HG02588 (cell line): Measurements from ENCODE around the gene KCNG2.

Experiments used
- ATAC-seq: cut with Tn5 transposase; IDR thresholded peaks from one replicate; pipeline ENCODE4 v1.9.1; 2021; ENCODE audit warnings: mild to moderate bottlenecking, moderate library complexity; ENCODE audit not compliant: unreplicated experiment

Gene KCNG2

DNA sequence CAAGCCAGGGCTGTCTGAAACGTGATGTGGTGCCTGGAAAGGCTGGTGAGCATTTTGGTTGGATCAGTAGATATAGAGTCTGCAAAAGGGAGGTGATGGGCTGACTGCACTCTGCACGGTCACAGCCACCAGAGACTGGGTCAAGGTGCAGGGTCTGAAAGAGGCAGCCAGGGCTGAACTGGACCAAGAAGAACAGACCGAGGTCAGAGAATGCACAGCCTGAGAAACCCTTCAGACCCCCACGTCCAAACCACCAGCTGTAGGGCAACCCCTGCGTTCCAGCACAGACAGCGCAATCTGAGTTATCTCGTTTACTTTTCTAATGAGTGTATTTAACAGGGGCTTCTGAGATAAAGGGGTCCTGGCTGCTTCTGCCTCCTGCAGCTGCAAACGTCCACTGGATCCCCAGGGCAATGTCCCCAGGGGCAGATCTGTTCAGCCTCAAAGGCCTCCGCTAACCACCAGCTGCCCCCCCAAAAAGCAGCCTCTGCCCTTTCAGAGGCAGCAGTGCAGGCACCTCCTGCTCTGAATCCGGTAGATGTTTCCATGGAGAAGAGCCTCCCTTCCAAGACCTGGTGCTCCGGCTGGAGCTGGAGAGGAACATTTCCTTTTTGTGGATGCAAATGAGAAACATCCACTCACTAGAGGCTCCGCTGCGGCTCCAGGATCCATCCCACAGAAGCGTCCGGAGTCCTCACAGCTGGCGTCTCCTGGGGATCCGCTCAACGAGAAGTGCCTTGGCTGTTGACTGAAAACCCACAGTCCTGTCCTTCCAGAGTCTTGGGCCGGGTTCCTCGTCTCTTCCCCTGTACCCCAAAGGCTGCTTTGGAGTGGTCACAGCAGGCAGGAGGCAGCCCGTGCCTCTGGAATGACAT lies 970 bp upstream of the KCNG2 start:
- no peak for ATAC-seq

DNA sequence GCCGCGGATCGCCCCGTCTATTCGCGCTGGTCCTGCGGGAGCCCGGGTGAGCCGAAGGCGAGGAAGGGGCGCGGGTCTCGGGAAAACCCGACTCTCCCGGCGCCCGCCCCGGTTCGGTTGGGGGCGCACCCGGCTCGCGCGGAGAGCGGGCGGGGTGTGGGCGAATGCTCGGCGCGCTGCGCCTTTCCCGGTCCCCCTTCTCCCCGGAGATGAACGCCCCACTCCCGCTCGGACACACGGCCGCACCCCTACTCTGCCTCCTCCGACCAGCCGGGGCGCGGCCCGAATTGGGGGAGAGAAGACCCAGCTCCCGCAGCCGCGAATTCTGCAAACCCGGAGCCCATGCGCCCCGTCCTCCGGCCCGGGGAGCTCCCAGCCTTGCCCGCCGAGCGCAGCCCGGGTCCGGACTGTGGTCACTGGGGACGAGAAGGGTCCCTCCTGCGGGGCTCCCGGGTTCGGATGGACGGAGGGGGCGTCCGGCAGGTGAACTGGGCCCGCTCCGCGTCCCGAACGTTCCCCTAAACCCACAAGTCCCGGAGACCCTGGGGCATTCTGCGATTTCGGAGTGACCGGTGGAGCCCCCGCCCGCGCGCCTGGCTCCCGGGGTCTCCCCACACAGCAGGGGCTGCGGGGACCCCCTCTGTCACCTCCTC lies 734 bp downstream of the KCNG2 start:
- ATAC-seq, result no peak

DNA sequence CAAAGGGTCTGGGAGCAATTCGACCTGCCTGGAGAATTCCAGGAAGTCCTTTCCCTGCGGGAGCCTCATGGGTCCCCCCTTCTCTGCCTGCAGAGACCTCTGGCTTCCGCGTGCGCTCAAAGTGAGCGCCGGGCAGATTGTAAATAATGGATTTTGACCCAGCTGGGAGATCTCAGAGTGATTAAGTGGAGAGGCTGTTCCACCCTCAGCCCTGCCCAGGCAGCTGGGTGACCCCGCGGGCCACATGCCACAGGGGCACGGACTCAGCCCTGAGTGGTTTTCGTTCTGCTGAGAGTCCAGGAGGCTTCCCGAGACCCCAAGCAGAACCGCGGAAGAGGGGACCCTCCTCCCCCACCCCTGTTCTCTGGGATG lies 1.2 kb downstream of the KCNG2 start:
- ATAC-seq, result no peak

DNA sequence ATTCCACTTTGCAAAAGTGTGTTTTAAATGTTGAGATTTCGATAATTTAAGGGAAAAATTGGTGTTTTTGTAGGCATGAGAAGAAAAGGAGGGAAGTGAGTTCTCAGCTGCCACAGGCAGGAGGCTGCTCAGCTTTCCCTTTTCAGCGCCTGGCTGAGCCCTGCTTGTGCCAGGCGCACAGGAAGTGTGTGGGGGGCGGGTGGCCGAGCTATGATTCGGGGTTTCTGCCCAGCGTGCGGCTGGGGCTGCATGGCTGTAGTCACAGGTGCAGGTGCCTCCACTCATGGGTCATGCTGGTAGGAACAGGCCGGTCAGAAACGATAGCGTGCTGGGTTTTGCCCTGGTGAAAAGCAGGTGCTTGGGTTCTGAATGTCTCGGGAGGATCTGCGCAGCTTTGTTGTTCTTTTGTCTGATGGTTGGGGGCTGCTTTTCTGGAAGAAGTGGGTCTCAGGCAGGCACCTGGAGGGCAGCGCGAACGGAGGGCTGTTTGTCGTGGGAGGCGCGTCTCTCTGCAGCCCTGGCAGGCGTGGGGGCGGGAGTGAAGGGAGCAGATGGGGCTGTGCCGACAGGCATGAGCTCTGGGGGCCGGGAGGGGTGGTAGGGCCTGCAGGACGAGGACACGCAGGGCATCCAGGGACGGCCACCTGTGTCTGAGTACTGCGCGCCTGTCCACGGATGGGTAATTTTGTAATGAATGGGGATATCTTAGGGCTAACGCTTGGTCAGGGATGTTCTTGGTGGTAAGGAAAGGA lies 2.1 kb downstream of the KCNG2 start:
- no peak for ATAC-seq

DNA sequence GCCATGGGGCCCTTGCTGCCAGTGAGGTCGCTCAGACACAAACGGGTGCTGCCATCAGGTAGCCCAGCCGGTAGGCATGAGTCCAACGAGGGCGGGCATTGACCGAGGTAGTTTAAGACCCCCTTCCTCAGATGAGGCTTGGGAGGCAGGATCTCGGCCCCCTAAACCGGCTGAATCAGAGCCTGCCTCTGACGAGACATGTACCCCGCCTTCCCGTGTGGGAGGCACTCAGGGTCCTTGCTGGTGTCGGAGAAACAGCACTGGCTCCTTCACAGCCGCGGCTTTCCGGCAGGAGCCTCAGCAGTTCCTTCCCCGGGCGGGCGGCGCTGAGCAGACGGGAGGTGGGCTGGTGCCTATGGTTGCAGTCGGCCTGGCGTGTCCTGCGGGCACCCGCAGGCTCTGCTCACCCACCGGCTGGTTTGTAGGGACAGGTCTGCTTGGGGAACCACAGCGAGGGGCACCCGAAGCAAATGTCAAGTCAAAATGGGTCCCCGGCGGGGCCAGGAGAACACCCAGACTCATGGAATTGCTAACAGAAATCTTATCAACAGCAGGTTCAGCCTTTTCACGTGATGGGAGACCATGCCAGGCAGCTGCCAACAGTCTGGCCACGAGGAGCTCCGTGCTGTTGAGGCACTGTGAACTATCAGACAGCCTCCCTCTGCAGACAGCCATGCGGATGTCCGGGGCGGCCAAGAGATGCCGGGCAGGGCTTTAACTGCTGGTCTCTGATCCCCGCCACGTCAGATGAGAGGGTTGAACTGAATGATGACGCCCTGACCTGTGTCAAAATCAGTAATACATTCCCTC lies 2.8 kb downstream of the KCNG2 start:
- ATAC-seq, result no peak

DNA sequence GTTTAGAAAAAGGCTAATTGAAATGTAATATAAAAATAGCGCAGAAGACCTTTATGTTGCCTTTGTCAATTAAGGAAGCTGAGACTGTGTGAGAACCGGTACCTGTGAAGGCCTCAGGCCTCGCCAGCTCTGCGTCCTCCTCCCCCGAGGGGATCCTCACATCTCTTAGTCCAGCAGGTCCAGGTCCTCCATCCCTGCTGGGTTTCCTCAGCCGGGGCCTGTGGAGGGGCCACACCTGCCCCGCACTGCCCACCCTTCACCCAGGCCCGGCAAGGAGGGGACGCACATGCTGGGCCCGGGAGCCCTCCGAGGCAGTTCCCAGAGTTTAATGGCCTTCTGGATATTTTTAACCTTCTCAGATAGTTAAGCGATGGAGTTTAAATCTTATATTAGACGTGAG lies 3.5 kb downstream of the KCNG2 start:
- no peak for ATAC-seq

DNA sequence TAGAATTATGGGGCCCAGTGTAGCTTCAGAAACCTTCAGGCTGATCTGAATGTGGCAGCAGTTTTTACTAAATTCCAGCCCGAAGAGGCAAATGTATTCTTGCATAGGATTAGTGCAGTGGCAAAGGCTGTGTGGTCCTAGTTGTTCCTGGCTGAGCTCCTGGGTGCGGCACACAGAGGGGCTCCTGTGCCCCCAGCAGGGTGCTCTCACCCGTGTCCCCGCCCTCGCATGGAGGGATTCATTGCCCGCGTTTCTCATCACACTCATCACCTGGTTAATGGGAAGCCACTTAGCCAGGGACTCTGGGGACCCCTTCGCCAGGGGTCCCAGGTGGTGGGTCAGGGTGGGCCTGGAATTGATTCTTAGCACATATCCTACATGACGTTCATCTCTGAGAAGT lies 3.9 kb downstream of the KCNG2 start:
- ATAC-seq, result no peak

DNA sequence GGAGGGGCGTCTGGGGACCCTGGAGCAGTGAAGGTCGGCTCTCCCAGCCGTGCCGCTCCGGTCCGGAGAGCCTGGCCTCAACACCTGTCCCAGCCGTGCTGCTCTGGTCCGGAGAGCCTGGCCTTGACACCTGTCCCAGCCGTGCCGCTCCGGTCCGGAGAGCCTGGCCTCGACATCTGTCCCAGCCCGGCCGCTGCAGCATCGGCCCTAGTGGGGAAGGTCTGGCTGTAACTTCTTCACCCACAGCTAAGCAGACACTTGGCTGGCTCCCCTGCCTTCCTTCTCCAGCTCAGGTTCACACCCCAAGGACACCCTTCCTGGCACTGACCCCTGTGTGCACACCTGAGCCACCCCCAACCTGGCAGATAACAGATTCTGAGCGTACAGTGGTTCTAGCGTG lies 4.6 kb downstream of the KCNG2 start:
- ATAC-seq, result no peak

DNA sequence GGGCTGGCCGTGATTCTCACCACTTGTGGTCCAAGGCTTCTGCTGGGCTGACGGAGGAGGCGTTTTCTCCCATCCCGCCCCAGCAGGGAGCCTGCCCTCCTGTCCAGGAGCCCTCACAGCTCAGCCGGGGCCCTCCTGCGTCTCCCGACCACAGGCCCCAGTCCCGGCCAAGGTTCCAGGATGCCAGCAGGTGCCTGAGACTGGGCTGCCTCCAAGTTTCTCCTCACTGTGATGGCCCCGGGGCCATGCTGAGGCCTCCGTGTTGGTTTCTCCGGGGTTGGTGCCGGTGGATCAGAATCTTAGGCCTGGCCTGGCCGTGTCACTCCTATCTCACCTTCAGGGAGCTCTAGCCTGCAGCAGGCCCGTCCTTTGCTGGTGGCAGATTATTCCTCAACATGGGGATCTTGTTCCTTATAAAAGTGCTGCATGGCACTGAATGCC lies 5.9 kb downstream of the KCNG2 start:
- no peak for ATAC-seq

DNA sequence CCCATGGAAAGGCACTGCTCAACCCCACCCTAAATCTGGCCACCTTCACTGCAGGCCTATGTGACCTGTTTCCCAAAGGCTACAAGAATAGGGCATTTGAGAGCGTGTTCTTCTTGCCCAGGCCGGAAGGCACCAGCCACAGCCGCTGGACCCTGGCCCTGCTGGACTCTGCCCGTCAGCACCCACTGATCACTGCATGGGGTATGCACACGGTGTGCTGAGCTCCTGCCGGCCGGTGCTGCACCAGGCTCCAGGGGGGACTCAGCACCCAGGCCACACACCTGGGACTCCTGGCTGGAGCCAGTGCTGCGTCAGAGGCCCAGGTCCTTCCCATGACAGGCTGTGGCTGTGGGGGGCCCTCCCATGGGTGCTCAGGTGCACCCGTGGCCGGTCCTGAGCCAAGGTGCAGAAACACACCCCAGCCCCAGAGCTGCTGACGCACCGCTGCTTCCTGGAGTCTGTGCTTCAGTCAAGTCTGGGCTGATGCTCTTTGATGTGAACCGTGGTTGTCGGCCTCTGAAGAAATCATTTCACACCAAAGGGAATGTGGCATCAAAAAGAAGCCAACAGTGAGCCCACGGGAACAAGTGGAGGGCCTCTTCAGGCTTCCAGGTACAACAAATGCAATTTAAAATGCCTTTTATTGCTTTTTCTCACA lies 6.5 kb downstream of the KCNG2 start:
- no peak for ATAC-seq

DNA sequence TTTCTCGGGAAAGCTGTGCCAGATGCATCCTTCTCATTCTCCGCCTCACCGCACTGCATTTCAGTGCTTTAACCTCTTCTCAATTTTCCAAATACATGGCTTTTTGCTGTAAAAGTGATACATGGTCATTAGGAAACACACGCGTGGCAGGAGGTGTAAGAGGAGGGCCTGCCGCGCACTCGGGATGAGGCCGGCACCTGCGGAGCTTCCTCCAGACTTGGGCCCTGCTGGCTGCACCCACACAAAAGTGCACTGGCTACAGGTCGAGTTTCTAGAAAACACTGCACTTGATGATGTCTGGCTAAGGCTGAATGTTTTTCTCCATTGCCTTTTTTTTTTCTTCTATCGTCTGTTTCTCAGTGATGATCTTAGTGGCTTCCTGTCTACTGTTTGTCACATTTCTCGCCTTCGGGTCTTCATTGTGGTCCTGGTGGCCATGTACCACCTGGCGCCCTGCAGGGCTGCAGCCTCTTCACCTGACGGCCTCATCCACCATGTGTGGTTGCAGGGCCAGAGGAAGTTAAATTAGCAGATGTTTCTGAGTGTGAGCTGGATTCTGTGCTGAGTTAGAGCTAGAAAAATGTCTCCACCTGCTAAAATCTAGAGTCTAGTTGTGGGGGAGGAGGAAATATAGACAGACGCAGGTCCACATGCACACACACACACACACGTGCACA lies 7.6 kb downstream of the KCNG2 start:
- ATAC-seq, result no peak

DNA sequence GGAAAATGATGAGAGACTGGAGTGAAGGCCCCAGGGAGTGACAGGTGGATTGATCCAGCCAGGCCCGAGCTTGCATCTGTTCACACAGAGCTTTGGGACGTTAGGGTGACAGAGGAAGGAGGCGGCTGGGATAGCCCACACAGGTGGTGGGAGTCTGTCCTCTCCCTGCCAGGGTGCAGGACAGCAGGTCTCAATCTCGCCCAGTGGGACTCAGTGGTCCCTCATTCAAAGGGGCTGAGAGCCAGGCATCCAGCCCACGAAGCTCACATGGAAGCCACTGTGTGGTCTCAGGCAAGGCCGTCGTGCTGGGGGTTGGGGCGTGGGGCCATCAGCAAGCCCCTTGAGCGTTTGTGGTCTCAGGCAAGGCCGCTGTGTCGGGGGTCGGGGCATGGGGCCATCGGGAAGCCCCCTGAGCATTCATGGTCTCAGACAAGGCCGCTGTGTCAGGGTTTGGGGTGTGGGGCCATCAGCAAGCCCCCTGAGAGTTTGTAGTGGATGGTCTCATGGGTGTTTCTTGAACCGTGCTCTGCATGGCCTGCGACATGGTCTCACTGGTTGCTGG lies 8.3 kb downstream of the KCNG2 start:
- no peak for ATAC-seq

DNA sequence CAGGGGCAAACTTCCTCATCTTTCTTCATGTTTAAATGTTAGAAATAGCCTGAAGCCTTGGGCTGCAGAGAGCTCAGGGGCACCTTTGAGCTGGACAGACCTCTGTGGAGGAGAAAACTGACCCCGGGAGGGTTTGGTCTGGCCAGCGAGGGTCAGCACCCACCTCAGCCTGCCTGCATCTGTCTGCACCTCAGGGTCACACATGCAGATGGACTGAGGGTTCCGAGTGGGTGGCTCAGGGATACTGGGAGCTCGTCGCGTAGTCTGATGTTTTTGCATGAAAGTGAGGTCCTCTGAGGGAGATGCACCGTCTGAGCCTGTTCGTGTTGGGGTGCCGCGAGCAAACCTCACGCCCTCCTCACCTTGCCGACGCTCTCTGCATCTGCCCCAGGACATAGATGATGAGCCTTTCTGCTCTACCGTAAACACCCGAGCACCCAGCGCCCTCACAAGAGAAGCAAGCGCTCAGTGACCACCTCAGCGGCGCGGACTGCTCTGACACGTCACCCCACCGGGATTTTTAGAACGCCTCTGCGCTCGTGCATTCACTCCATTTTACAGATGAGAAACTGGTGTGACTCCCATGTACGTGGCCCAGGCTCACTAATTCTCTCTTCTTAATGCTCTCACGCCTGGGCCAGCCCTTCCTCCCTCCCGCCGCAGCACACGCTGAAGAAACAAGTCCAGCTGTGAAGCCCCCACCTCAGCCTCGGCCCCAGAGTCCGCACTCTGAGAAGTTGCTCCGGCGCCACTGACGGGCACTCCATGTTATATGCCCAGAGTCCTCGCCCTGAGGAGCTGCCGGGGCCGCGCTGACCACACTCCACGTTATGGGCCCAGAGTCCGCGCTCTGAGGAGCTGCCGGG lies 9.5 kb downstream of the KCNG2 start:
- ATAC-seq, result no peak

DNA sequence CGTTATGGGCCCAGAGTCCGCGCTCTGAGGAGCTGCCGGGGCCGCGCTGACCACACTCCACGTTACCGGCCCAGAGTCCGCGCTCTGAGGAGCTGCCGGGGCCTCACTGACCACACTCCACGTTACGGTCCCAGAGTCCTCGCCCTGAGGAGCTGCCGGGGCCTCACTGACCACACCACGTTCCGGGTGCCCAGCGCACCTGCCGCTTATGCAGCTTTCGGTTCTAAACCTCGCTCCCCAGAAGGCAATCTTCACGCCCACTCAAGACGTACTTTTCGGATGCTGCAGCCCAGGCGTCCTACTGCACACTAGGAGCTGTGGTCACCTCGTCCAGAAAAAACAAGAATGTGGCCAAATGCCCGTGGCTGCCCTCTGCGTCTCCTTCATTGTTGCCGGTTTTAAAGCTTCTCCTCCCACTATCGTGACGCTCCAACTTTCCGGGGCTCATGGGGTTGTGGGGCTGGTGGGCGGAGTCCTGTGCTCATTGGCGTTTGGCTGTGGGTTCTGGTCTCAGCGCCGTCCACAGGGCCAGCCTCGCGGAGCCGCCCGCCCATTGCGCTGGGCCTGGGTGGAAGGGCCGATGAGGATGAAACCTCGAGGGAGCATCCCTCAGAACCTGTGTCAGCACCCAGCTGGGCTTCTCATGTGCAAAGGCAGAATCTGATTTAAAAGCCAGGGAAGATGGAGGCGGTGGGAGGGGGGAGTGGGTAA lies 11.9 kb downstream of the KCNG2 start:
- no peak for ATAC-seq

DNA sequence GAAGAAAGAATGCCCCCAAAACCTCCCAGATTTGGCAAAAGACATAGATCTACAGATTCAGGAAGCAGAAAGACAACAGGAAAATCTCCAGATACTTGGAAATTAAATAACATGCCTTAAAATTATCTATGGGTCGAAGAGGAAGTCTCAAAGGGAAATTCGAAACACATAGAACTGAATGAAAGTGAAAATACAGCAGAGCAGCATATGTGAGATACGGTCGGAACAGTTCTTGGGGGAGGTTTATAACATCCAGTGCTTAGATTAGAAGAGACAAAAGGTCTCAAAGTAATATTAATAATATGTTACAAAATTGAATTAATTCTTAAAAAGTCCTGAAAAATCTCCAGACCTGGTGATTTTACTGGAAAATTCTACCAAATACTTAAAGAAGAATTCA lies 14.3 kb downstream of the KCNG2 start:
- ATAC-seq, result no peak

DNA sequence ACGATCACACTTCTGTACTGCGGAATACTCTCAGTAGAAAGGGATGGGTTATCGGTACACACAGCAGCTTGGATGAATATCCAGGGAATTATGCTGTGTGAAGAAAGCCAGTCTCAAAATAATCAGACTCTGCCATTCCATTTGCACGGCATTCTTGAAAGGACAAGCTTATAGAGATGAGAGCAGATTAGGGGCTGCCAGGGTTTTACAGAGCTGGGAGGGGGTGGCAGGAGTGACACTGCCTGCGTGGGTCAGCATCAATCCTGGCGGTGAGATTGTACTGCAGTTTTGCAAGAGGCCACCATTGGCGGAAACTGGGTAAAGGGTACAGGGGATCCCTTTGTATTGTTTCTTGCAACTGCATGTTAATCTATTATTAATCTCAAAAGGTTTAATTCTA lies 16.6 kb downstream of the KCNG2 start:
- no peak for ATAC-seq

DNA sequence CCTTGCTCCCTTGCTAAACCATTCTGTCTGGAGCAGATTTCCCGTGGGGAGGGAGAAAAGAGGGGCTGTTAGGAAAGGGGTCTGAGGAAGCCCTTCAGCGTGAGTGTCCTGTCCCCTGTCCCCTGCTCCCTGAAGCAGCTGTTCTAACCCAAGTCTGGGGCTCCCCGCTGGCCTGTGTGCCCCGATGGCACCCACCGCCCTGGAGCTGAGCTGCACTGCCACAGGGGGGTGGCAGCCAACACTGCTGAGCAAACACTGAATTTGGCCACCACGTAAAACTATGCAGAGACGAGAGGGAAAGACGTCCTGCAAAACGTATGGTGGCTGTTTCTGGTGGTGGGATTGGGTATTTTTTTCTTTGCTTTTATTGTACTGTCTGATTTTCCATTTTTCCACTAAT lies 17.9 kb downstream of the KCNG2 start:
- no peak for ATAC-seq

DNA sequence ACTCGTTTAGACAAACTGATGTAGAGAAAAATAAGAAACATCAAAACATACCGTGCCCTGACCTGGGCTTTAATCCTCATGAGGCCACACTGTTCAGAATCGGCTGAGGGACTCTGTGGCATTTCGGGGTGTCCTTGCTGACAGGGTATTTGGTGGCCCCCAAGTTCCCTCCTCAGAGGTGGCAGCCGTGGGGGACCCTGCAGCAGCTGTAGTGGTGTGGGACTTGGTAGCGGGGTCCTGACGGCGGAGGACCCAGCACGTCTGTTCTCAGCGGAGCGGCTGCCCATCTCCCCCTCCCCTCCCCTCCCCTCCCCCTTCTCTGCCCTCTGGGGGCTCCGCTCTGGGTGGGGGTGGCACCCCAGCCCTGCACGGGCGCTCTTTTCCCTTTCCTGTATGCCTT lies 18.4 kb downstream of the KCNG2 start:
- no peak for ATAC-seq
